A673 (cell line): ENCODE results near the gene TBCEL. TPM values are rescaled to one million over a fixed set of nuclear protein-coding genes. Genes with fewer than 3 reads are reported as not detected.

Source experiments
- BruUV-seq: library from RNA; stranded (reverse); fragments of 400-500 nt; replicated peaks from 2 replicates; lab custom pipeline; 2021; lab: Mats Ljungman, UMichigan
- CTCF ChIA-PET: fragments of 300-600 bp; sonication (Branson Sonifier 250); formaldehyde crosslinking; loops from one replicate; lab custom pipeline; 2022; ENCODE audit warnings: antibody characterized with exemption; lab: Charles Lee
- POLR2A ChIA-PET: fragments of 300-600 bp; sonication (Branson Sonifier 250); formaldehyde crosslinking; loops from one replicate; lab custom pipeline; 2022; ENCODE audit warnings: antibody characterized with exemption; ENCODE audit not compliant: low non-redundant PET; lab: Charles Lee
- DNase-seq: peaks from one replicate; pipeline ENCODE4 v3.0.0-alpha.2; 2015; ENCODE audit warnings: low spot score
- H3K27ac ChIP-seq: fragments of 200-600 bp; sonication (generic); 2 replicates; pipeline ENCODE4 v1.5.1; 2016; ENCODE audit warnings: mixed run types, low read depth, mild to moderate bottlenecking, mixed read lengths, antibody characterized with exemption, low read length; ENCODE audit not compliant: poor library complexity, severe bottlenecking
- H3K27me3 ChIP-seq: fragments of 200-600 bp; sonication (generic); replicated peaks from 2 replicates; pipeline ENCODE4 v1.6.1; 2017; ENCODE audit warnings: mixed run types, low read depth, mild to moderate bottlenecking, mixed read lengths, antibody characterized with exemption, low read length; ENCODE audit not compliant: insufficient read depth, poor library complexity
- H3K36me3 ChIP-seq: fragments of 200-600 bp; sonication (generic); 2 replicates; pipeline ENCODE4 v1.6.1; 2016; ENCODE audit warnings: mixed run types, mild to moderate bottlenecking, mixed read lengths, antibody characterized with exemption, low read length; ENCODE audit not compliant: insufficient read depth, poor library complexity, severe bottlenecking
- H3K4me1 ChIP-seq: fragments of 200-600 bp; sonication (generic); 2 replicates; pipeline ENCODE4 v1.6.1; 2017; ENCODE audit warnings: mixed run types, mild to moderate bottlenecking, mixed read lengths, antibody characterized with exemption, low read length; ENCODE audit not compliant: insufficient read depth, poor library complexity, severe bottlenecking
- H3K4me3 ChIP-seq: fragments of 200-600 bp; sonication (generic); 2 replicates; pipeline ENCODE4 v1.5.1; 2016; ENCODE audit warnings: low read depth, mixed run types, mild to moderate bottlenecking, mixed read lengths, low read length; ENCODE audit not compliant: poor library complexity, severe bottlenecking
- H3K9me3 ChIP-seq: fragments of 200-600 bp; sonication (generic); 2 replicates; pipeline ENCODE4 v1.6.1; 2016; ENCODE audit warnings: mixed run types, low read depth, mild to moderate bottlenecking, mixed read lengths, antibody characterized with exemption, low read length; ENCODE audit not compliant: poor library complexity, severe bottlenecking
- CTCF ChIP-seq: fragments of 300-800, 200-600 bp; sonication (generic); conservative IDR thresholded peaks from 2 replicates; pipeline ENCODE4 v1.5.1; 2017; ENCODE audit warnings: low read depth, mild to moderate bottlenecking, antibody characterized with exemption, low read length, moderate library complexity, mixed read lengths
- EZH2 ChIP-seq: fragments of 200-600 bp; sonication (generic); IDR thresholded peaks from 2 replicates; pipeline ENCODE4 v1.6.1; 2017; ENCODE audit warnings: borderline replicate concordance, low read depth, mild to moderate bottlenecking, mixed read lengths, antibody characterized with exemption, low read length; ENCODE audit not compliant: poor library complexity, severe bottlenecking
- intact Hi-C: fragments of 100-400 bp; cut with micrococcal nuclease; formaldehyde crosslinking; loops from one replicate; pipeline ENCODE4 v1.10.0; 2022; ENCODE audit not compliant: unreplicated experiment
- total RNA-seq: library from RNA; stranded (reverse); gene quantifications from 2 replicates; pipeline ENCODE4 v1.2.3, GENCODE V29; 2021

Gene TBCEL
- total RNA-seq, 1 experiment from 2014 or later = 22.4 TPM

GRCh38 chr11:121134741-121135312, 110.9 kb downstream of the TBCEL start:
- no TSS peak for BruUV-seq
- H3K27me3 ChIP-seq = peaks cover 2% of the 10 kb centered on the region
- no peak overlapping the region for H3K27ac ChIP-seq
- ChIA-PET POLR2A (no interaction called here), CTCF (no interaction called here)
- no peaks in the 10 kb centered on the region for H3K9me3 ChIP-seq
- H3K4me3 ChIP-seq = no peak overlapping the region
- no peak for DNase-seq
- intact Hi-C loops = no loop called here
- TF ChIP-seq EZH2 (no peak), CTCF (no peak)
- no peaks in the 10 kb centered on the region for H3K4me1 ChIP-seq
- no peaks in the 10 kb centered on the region for H3K36me3 ChIP-seq

- POLR2A ChIA-PET = no interaction called here
- H3K27me3 ChIP-seq = peaks cover 5% of the 10 kb centered on the region
- H3K4me3 ChIP-seq = no peak overlapping the region
- intact Hi-C loops = no loop called here
- H3K9me3 ChIP-seq = no peaks in the 10 kb centered on the region
- no peaks in the 10 kb centered on the region for H3K4me1 ChIP-seq
- H3K36me3 ChIP-seq = no peaks in the 10 kb centered on the region
- CTCF ChIA-PET = no interaction called here
- no TSS peak for BruUV-seq
- TF ChIP-seq EZH2 (no peak), CTCF (no peak)
- DNase-seq = no peak
- H3K27ac ChIP-seq = no peak overlapping the region
These were observed 113.1 kb downstream of the TBCEL start for GRCh38 chr11:121137005-121137404.

DNA sequence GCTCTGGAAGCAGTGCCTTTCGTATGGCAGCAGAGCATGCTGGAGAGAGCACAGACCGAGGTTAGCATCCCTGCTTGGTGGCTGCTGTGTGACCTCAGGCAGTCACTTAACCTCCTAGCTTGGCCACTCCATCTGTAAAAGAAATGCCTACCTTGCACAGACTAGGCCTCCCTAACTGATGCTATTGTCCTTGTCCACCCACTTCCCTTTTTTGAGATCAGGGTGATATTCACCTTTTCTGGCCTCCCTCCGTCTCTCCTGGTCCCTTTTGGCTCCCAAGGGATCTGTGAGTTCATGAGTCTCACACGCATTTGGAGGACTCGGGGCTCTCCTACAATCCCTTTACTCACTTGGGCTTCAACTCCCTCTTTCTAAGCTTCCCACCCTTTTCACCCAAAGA, 114.4 kb downstream of the TBCEL start:
- TF ChIP-seq CTCF = no peak
- TF ChIP-seq EZH2 = no peak
- no TSS peak for BruUV-seq
- intact Hi-C loops = no loop called here
- POLR2A ChIA-PET = no interaction called here
- H3K36me3 ChIP-seq = no peaks in the 10 kb centered on the region
- no peak for DNase-seq
- no peak overlapping the region for H3K4me3 ChIP-seq
- no peak overlapping the region for H3K27ac ChIP-seq
- H3K4me1 ChIP-seq = no peaks in the 10 kb centered on the region
- CTCF ChIA-PET = no interaction called here
- H3K9me3 ChIP-seq = no peaks in the 10 kb centered on the region
- H3K27me3 ChIP-seq = peaks cover 5% of the 10 kb centered on the region
